Fibroblast of mammary gland (primary cell): Measurements from ENCODE around the gene CIB2.

Experiments
- DNase-seq: peaks from one replicate; pipeline ENCODE4 v3.0.0-alpha.2; 2010; ENCODE audit warnings: low read depth
- H3K4me3 ChIP-seq: 2 replicates; pipeline ENCODE4 v1.5.1; 2011; ENCODE audit warnings: low read depth, mild to moderate bottlenecking, low read length, moderate library complexity; ENCODE audit not compliant: control insufficient read depth
- TF ChIP-seq, protein P1 (sequence below): conservative IDR thresholded peaks from 2 replicates; pipeline ENCODE4 v1.5.1; 2011; ENCODE audit warnings: low read depth, low read length, inconsistent platforms; ENCODE audit not compliant: control insufficient read depth, insufficient read depth

The CIB2 gene

DNA sequence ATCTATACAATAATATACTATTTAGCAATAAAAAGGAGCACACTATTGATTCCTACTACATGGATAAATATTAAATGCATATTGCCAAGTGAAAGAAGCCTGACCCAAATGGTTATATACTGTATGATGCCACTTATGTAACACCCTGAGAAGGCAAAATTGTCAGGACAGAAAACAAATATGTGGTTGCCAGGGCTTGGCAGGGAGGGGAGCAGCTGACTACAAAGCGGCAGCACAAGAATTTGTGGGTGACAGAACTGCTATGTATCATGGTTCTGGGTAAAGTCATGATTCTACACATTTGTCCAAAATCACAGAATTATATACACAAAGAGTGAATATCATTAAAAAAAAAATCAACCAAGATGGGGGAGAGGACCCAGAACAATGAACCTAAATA lies 76.3 kb downstream of the CIB2 start:
- TF ChIP-seq, protein P1, sequence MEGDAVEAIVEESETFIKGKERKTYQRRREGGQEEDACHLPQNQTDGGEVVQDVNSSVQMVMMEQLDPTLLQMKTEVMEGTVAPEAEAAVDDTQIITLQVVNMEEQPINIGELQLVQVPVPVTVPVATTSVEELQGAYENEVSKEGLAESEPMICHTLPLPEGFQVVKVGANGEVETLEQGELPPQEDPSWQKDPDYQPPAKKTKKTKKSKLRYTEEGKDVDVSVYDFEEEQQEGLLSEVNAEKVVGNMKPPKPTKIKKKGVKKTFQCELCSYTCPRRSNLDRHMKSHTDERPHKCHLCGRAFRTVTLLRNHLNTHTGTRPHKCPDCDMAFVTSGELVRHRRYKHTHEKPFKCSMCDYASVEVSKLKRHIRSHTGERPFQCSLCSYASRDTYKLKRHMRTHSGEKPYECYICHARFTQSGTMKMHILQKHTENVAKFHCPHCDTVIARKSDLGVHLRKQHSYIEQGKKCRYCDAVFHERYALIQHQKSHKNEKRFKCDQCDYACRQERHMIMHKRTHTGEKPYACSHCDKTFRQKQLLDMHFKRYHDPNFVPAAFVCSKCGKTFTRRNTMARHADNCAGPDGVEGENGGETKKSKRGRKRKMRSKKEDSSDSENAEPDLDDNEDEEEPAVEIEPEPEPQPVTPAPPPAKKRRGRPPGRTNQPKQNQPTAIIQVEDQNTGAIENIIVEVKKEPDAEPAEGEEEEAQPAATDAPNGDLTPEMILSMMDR = no peak
- H3K4me3 ChIP-seq = no peak overlapping the region
- no peak for DNase-seq
